ENCODE measurements around the gene TMEM222. TPM values are rescaled to one million over a fixed set of nuclear protein-coding genes. Genes with fewer than 3 reads are reported as not detected.

Gene TMEM222
- total RNA-seq, 2 experiments from 2014 or later, result 21.8 to 22.5 TPM

DNA sequence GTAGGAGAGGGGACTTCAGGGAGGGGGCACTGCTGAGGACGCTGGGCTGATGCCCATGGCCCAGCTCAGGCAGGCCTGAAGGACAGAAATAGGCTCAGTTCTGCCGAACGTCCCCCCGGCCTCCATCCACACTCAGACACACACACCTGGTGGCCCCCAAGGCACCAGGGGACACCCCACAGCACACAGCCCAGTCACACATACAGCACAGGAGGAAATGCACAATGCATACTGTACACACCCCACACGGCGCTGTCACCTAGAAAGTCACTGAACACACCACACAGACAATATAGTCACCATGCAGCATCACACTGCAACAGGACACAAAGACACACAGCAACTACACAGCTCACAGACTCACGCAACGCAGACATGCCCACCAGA, 20.4 kb downstream of the TMEM222 start:
- no peaks in the 10 kb centered on the region for H3K27me3 Mint-ChIP-seq
- CTCF ChIA-PET, result interaction anchor here (1.0 to 3.7 kb wide), 6 partner anchors 10 to 53 kb away, joined by 3 to 30 read pairs (median 7); no protein-coding TSS in a partner anchor
- peaks cover 64% of the 10 kb centered on the region for H3K4me1 Mint-ChIP-seq (ENCODE audit: low read depth)
- Histone ChIP-seq H3K36me3 (ENCODE audit: insufficient read depth, low read length) (peaks cover 31% of the 10 kb centered on the region), H3K4me1 (ENCODE audit: insufficient read depth, low read length) (peaks cover 70% of the 10 kb centered on the region), H3K27me3 (ENCODE audit: control insufficient read depth in 1 of 2, insufficient read depth in 2 of 2, low read length in 2 of 2) (no peaks in the 10 kb centered on the region), H3K9me3 (ENCODE audit: control insufficient read depth in 1 of 2, insufficient read depth in 1 of 2, low read length in 2 of 2) (no peaks in the 10 kb centered on the region), H3K4me3 (ENCODE audit: low read length) (peak overlapping the region; percentile 89), H3K27ac (ENCODE audit: low read depth in 1 of 2, low read length in 2 of 2) (peak overlapping the region; percentile 80 to 84)
- no peak for TF ChIP-seq CTCF (IDR thresholded peaks at IDR 0.05)
- peak; percentile 39 for ATAC-seq (ENCODE audit: poor library complexity)
- POLR2A ChIA-PET, result interaction anchor here (0.6 to 6.3 kb wide), 8 partner anchors 7 to 45 kb away, joined by 3 to 56 read pairs (median 6); partner anchors contain the start of gene TMEM222
- DNase-seq, result peak in 9 of 14 experiments; percentile 26 to 66 (median 47)
- peak overlapping the region; percentile 98 for H3K4me3 Mint-ChIP-seq
- H3K27ac Mint-ChIP-seq, result peak overlapping the region; percentile 94
- H3K36me3 Mint-ChIP-seq (ENCODE audit: low read depth), result peaks cover 42% of the 10 kb centered on the region
- no peaks in the 10 kb centered on the region for H3K9me3 Mint-ChIP-seq
- intact Hi-C loops (cut with DNase I, micrococcal nuclease), result loop anchor here (2.0 to 10.0 kb wide), 4 partner anchors 14 to 1212 kb away; partner anchors contain the start of genes TMEM222 (in 2 of the 2) and TRNAU1AP (in 1 of the 2)

DNA sequence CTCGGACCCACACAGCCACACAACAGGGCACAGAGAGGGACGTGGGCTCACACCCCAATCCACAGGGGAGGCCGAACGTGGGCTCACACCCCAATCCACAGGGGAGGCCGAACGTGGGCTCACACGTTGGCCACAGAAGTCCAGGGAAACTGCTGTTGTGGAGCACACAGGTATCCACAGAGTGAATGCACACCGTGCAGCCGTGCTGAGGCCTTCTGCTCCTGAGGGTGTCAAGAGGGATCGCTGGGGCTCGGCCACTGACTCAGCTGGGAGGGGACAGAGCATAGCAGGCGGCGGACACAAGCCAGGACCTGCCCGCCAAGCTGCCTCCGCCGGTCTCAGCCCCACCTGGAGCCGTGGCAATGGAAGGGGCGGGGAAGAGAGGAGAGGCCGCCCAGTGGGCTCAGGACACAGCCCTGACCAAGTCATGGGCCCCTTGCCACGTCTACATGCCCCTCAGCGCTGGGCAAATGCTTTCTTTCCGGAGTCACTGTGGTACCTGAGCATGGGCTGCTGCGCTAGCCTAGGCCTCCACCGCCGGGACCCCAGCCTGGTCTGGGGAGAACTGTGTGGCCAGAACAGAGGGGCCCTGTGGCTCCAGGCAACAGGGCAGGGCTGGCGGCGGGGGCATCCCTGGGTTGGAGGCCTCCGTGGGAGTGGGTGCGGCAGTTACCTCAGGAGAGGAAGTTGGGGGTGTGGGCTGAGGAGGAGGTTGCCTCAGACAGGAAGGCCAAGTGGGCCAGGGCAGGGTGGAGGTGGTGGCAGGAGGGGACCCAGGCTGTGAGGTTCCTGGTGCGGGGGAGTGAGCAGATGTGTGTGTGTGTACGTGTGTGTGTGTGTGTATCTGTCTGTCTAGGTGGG, 21.0 kb downstream of the TMEM222 start:
- H3K27ac ChIP-seq (ENCODE audit: low read depth in 1 of 2, low read length in 2 of 2), result peak overlapping the region; percentile 80 to 84
- no peak for TF ChIP-seq CTCF (IDR thresholded peaks at IDR 0.05)
- Mint-ChIP-seq H3K4me3 (peak overlapping the region; percentile 98), H3K9me3 (no peaks in the 10 kb centered on the region), H3K4me1 (ENCODE audit: low read depth) (peaks cover 69% of the 10 kb centered on the region), H3K27me3 (no peaks in the 10 kb centered on the region), H3K27ac (peak overlapping the region; percentile 94), H3K36me3 (ENCODE audit: low read depth) (peaks cover 45% of the 10 kb centered on the region)
- peak overlapping the region; percentile 89 for H3K4me3 ChIP-seq (ENCODE audit: low read length)
- H3K9me3 ChIP-seq (ENCODE audit: control insufficient read depth in 1 of 2, insufficient read depth in 1 of 2, low read length in 2 of 2), result no peaks in the 10 kb centered on the region
- H3K27me3 ChIP-seq (ENCODE audit: control insufficient read depth in 1 of 2, insufficient read depth in 2 of 2, low read length in 2 of 2), result no peaks in the 10 kb centered on the region
- CTCF ChIA-PET, result interaction anchor here (1.2 to 3.7 kb wide), 5 partner anchors 10 to 42 kb away, joined by 3 to 30 read pairs (median 8); no protein-coding TSS in a partner anchor
- peak; percentile 57 to 93 (median 78) for DNase-seq
- H3K4me1 ChIP-seq (ENCODE audit: insufficient read depth, low read length), result peaks cover 71% of the 10 kb centered on the region
- POLR2A ChIA-PET, result interaction anchor here (1.0 to 6.3 kb wide), 7 partner anchors 10 to 147 kb away, joined by 3 to 56 read pairs (median 4); partner anchors contain the start of genes TMEM222 and WASF2
- peak; percentile 82 for ATAC-seq (ENCODE audit: poor library complexity)
- H3K36me3 ChIP-seq (ENCODE audit: insufficient read depth, low read length), result peaks cover 32% of the 10 kb centered on the region
- intact Hi-C loops (cut with DNase I, micrococcal nuclease), result loop anchor here (2.0 to 10.0 kb wide), 4 partner anchors 14 to 1212 kb away; partner anchors contain the start of genes TMEM222 (in 2 of the 2) and TRNAU1AP (in 1 of the 2)

DNA sequence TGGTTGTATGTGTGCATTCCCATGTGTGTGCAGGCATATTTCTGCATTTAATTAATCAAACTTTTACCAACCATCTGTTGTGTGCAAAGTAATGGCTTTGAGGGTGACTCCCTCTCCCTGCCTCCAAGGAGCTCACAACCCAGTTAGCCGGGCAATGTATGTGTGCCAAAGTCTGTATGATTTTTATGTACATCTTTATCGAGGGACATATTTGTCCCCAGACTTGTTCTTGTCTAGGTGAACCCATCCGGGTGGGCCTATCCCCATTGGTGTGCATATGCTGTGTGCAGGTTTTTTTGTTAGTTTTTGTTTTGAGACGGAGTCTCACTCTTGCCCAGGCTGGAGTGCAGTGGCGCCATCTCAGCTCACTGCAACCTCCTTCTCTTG, 21.7 kb downstream of the TMEM222 start:
- Mint-ChIP-seq H3K36me3 (ENCODE audit: low read depth) (peaks cover 48% of the 10 kb centered on the region), H3K4me3 (peak overlapping the region; percentile 98), H3K27ac (peak overlapping the region; percentile 94), H3K4me1 (ENCODE audit: low read depth) (peaks cover 68% of the 10 kb centered on the region), H3K27me3 (no peaks in the 10 kb centered on the region), H3K9me3 (no peaks in the 10 kb centered on the region)
- Histone ChIP-seq H3K27ac (ENCODE audit: low read depth in 1 of 2, low read length in 2 of 2) (peak overlapping the region; percentile 80 to 84), H3K36me3 (ENCODE audit: insufficient read depth, low read length) (peaks cover 32% of the 10 kb centered on the region), H3K27me3 (ENCODE audit: control insufficient read depth in 1 of 2, insufficient read depth in 2 of 2, low read length in 2 of 2) (no peaks in the 10 kb centered on the region), H3K9me3 (ENCODE audit: control insufficient read depth in 1 of 2, insufficient read depth in 1 of 2, low read length in 2 of 2) (no peaks in the 10 kb centered on the region), H3K4me3 (ENCODE audit: low read length) (peak overlapping the region; percentile 89), H3K4me1 (ENCODE audit: insufficient read depth, low read length) (peaks cover 71% of the 10 kb centered on the region)
- ChIA-PET CTCF (interaction anchor here (1.2 to 3.7 kb wide), 3 partner anchors 11 to 22 kb away, joined by 3 to 30 read pairs (median 8); no protein-coding TSS in a partner anchor), POLR2A (interaction anchor here (0.6 to 6.3 kb wide), 7 partner anchors 11 to 824 kb away, joined by 3 to 56 read pairs (median 4); partner anchors contain the start of genes TMEM222 and WASF2)
- DNase-seq (no peak), ATAC-seq (ENCODE audit: poor library complexity) (no peak)
- no peak for TF ChIP-seq CTCF (IDR thresholded peaks at IDR 0.05)
- intact Hi-C loops (cut with DNase I, micrococcal nuclease), result loop anchor here (2.0 to 10.0 kb wide), 4 partner anchors 13 to 1211 kb away; partner anchors contain the start of genes TMEM222 (in 2 of the 2) and TRNAU1AP (in 1 of the 2)
